Activated naive CD8-positive, alpha-beta T cell treated with anti-CD3 and anti-CD28 coated beads, Interleukin-2, amount 10 ng/mL, durations not matched to agents 7 days and 5 days (primary cell): ENCODE data around the gene PDGFD. TPM values are rescaled to one million over a fixed set of nuclear protein-coding genes. Genes with fewer than 3 reads are reported as not detected.

Experiments used
- ATAC-seq: fragments of 150-1000 bp; cut with Tn5 transposase; one replicate; pipeline ENCODE4 v1.10.0; 2021; ENCODE audit warnings: low read depth, moderate library complexity
- POLR2A ChIA-PET: fragments of 350-600 bp; sonication (Branson Sonifier 250); formaldehyde crosslinking; loops from one replicate; lab custom pipeline; 2021; ENCODE audit warnings: antibody characterized with exemption; lab: Charles Lee
- DNase-seq: peaks from one replicate; pipeline ENCODE4 v3.0.0; 2021
- H3K27ac Mint-ChIP-seq: one replicate; pipeline ENCODE4 v1.8.0; 2022; ENCODE audit warnings: mild to moderate bottlenecking, mixed read lengths
- H3K27me3 Mint-ChIP-seq: one replicate; pipeline ENCODE4 v1.8.0; 2022; ENCODE audit warnings: mild to moderate bottlenecking, moderate library complexity, mixed read lengths
- H3K36me3 Mint-ChIP-seq: one replicate; pipeline ENCODE4 v1.8.0; 2021; ENCODE audit warnings: mild to moderate bottlenecking, mixed read lengths
- H3K4me1 Mint-ChIP-seq: one replicate; pipeline ENCODE4 v1.8.0; 2021; ENCODE audit warnings: mixed read lengths
- H3K4me3 Mint-ChIP-seq: one replicate; pipeline ENCODE4 v1.8.0; 2022; ENCODE audit warnings: mild to moderate bottlenecking, moderate library complexity, mixed read lengths
- H3K9me3 Mint-ChIP-seq: one replicate; pipeline ENCODE4 v1.8.0; 2021; ENCODE audit warnings: mixed read lengths
- total RNA-seq, 2 experiments: library from RNA; stranded (reverse); gene quantifications; one replicate each; pipeline ENCODE4 v1.2.3, GENCODE V29; 2021

PDGFD gene
- total RNA-seq, 2 experiments from 2014 or later = 0.39 to 1.3 TPM

GRCh38 chr11:103959279-103959942 is 204.5 kb downstream of the PDGFD start:
- Mint-ChIP-seq H3K36me3 (no peaks in the 10 kb centered on the region), H3K4me3 (no peak overlapping the region), H3K27me3 (no peaks in the 10 kb centered on the region), H3K9me3 (peaks cover 2% of the 10 kb centered on the region), H3K4me1 (no peaks in the 10 kb centered on the region), H3K27ac (no peak overlapping the region)
- POLR2A ChIA-PET = no interaction called here
- ATAC-seq (no peak), DNase-seq (no peak)

GRCh38 chr11:103958475-103959215 is 205.3 kb downstream of the PDGFD start:
- Mint-ChIP-seq H3K27ac (no peak overlapping the region), H3K27me3 (no peaks in the 10 kb centered on the region), H3K9me3 (peaks cover 2% of the 10 kb centered on the region), H3K4me3 (no peak overlapping the region), H3K4me1 (no peaks in the 10 kb centered on the region), H3K36me3 (no peaks in the 10 kb centered on the region)
- POLR2A ChIA-PET = no interaction called here
- no peak for DNase-seq
- no peak for ATAC-seq

- Mint-ChIP-seq H3K27me3 (no peaks in the 10 kb centered on the region), H3K4me3 (no peak overlapping the region), H3K9me3 (peaks cover 2% of the 10 kb centered on the region), H3K27ac (no peak overlapping the region), H3K4me1 (no peaks in the 10 kb centered on the region), H3K36me3 (no peaks in the 10 kb centered on the region)
- ATAC-seq (no peak), DNase-seq (no peak)
- POLR2A ChIA-PET = no interaction called here
Measured at GRCh38 chr11:103953797-103954486, 210.0 kb downstream of the PDGFD start.

- Mint-ChIP-seq H3K36me3 (no peaks in the 10 kb centered on the region), H3K4me1 (no peaks in the 10 kb centered on the region), H3K27me3 (no peaks in the 10 kb centered on the region), H3K27ac (no peak overlapping the region), H3K9me3 (no peaks in the 10 kb centered on the region), H3K4me3 (no peak overlapping the region)
- POLR2A ChIA-PET = no interaction called here
- ATAC-seq (no peak), DNase-seq (no peak)
Measured at GRCh38 chr11:103949781-103950180, 214.2 kb downstream of the PDGFD start.

GRCh38 chr11:103948187-103948763 is 215.7 kb downstream of the PDGFD start:
- ATAC-seq (no peak), DNase-seq (no peak)
- no peaks in the 10 kb centered on the region for H3K9me3 Mint-ChIP-seq
- H3K4me3 Mint-ChIP-seq = no peak overlapping the region
- POLR2A ChIA-PET = no interaction called here
- no peaks in the 10 kb centered on the region for H3K4me1 Mint-ChIP-seq
- H3K27ac Mint-ChIP-seq = no peak overlapping the region
- H3K36me3 Mint-ChIP-seq = no peaks in the 10 kb centered on the region
- no peaks in the 10 kb centered on the region for H3K27me3 Mint-ChIP-seq

- H3K27ac Mint-ChIP-seq = no peak overlapping the region
- H3K36me3 Mint-ChIP-seq = no peaks in the 10 kb centered on the region
- ATAC-seq = no peak
- no peak overlapping the region for H3K4me3 Mint-ChIP-seq
- POLR2A ChIA-PET = no interaction called here
- no peak for DNase-seq
- H3K4me1 Mint-ChIP-seq = no peaks in the 10 kb centered on the region
- no peaks in the 10 kb centered on the region for H3K27me3 Mint-ChIP-seq
- no peaks in the 10 kb centered on the region for H3K9me3 Mint-ChIP-seq
Measured at GRCh38 chr11:103947546-103947919, 216.4 kb downstream of the PDGFD start.

GRCh38 chr11:103946793-103947545 is 217.0 kb downstream of the PDGFD start:
- Mint-ChIP-seq H3K9me3 (no peaks in the 10 kb centered on the region), H3K4me1 (no peaks in the 10 kb centered on the region), H3K4me3 (no peak overlapping the region), H3K36me3 (no peaks in the 10 kb centered on the region), H3K27me3 (no peaks in the 10 kb centered on the region), H3K27ac (no peak overlapping the region)
- POLR2A ChIA-PET = no interaction called here
- DNase-seq (no peak), ATAC-seq (no peak)

- Mint-ChIP-seq H3K4me3 (no peak overlapping the region), H3K9me3 (no peaks in the 10 kb centered on the region), H3K36me3 (no peaks in the 10 kb centered on the region), H3K4me1 (no peaks in the 10 kb centered on the region), H3K27ac (no peak overlapping the region), H3K27me3 (no peaks in the 10 kb centered on the region)
- DNase-seq = no peak
- POLR2A ChIA-PET = no interaction called here
- ATAC-seq = no peak
Measured at GRCh38 chr11:103944251-103944940, 219.6 kb downstream of the PDGFD start.

- H3K4me3 Mint-ChIP-seq = no peak overlapping the region
- H3K36me3 Mint-ChIP-seq = no peaks in the 10 kb centered on the region
- no peaks in the 10 kb centered on the region for H3K9me3 Mint-ChIP-seq
Measured at GRCh38 chr11:103942646-103943045, 221.3 kb downstream of the PDGFD start.

GRCh38 chr11:103940551-103940950 is 223.4 kb downstream of the PDGFD start:
- Mint-ChIP-seq H3K36me3 (no peaks in the 10 kb centered on the region), H3K4me3 (no peak overlapping the region), H3K4me1 (no peaks in the 10 kb centered on the region), H3K27me3 (no peaks in the 10 kb centered on the region), H3K9me3 (no peaks in the 10 kb centered on the region), H3K27ac (no peak overlapping the region)
- no peak for ATAC-seq
- DNase-seq = no peak
- POLR2A ChIA-PET = no interaction called here

More at GRCh38 chr11:103942646-103943045, 221.3 kb downstream of the PDGFD start:
- ATAC-seq (no peak), DNase-seq (no peak)
- no peaks in the 10 kb centered on the region for H3K27me3 Mint-ChIP-seq
- no peak overlapping the region for H3K27ac Mint-ChIP-seq
- no peaks in the 10 kb centered on the region for H3K4me1 Mint-ChIP-seq
- POLR2A ChIA-PET = no interaction called here

- POLR2A ChIA-PET = no interaction called here
- ATAC-seq = no peak
- Mint-ChIP-seq H3K4me3 (no peak overlapping the region), H3K9me3 (no peaks in the 10 kb centered on the region), H3K27me3 (no peaks in the 10 kb centered on the region), H3K36me3 (no peaks in the 10 kb centered on the region), H3K27ac (no peak overlapping the region), H3K4me1 (no peaks in the 10 kb centered on the region)
- DNase-seq = no peak
Measured at GRCh38 chr11:103939694-103940093, 224.3 kb downstream of the PDGFD start.

- H3K9me3 Mint-ChIP-seq = no peaks in the 10 kb centered on the region
- ATAC-seq (no peak), DNase-seq (no peak)
- H3K4me1 Mint-ChIP-seq = no peaks in the 10 kb centered on the region
- POLR2A ChIA-PET = no interaction called here
- no peak overlapping the region for H3K27ac Mint-ChIP-seq
- no peaks in the 10 kb centered on the region for H3K36me3 Mint-ChIP-seq
- H3K4me3 Mint-ChIP-seq = no peak overlapping the region
- no peaks in the 10 kb centered on the region for H3K27me3 Mint-ChIP-seq
Measured at GRCh38 chr11:103936059-103936458, 227.9 kb downstream of the PDGFD start.

GRCh38 chr11:103935219-103935618 is 228.7 kb downstream of the PDGFD start:
- Mint-ChIP-seq H3K27me3 (no peaks in the 10 kb centered on the region), H3K4me3 (no peak overlapping the region), H3K36me3 (no peaks in the 10 kb centered on the region), H3K27ac (no peak overlapping the region), H3K4me1 (no peaks in the 10 kb centered on the region), H3K9me3 (no peaks in the 10 kb centered on the region)
- DNase-seq = no peak
- POLR2A ChIA-PET = no interaction called here
- no peak for ATAC-seq
